ENCODE results near the gene RHBDF2. TPM values are rescaled to one million over a fixed set of nuclear protein-coding genes. Genes with fewer than 3 reads are reported as not detected.
"Not testable (repeated sequence)": the region's sequence is repeated elsewhere in the genome, so short reads cannot be mapped to it uniquely, and the experiment has no call there.

The RHBDF2 gene
- total RNA-seq, 1 donor = 1.4 TPM

- no peak overlapping the region for H3K4me3 ChIP-seq (ENCODE audit: low read depth, low read length)
- no peak for DNase-seq (ENCODE audit: low read depth)
- no peak for TF ChIP-seq CTCF (IDR thresholded peaks at IDR 0.05; ENCODE audit: insufficient read depth, low read length)
These were observed 18.1 kb upstream of the RHBDF2 start for GRCh38 chr17:76519048-76519966.

GRCh38 chr17:76517638-76518038, 16.4 kb upstream of the RHBDF2 start:
- no peak overlapping the region for H3K4me3 ChIP-seq (ENCODE audit: low read depth, low read length)
- DNase-seq (ENCODE audit: low read depth) = no peak
- no peak for TF ChIP-seq CTCF (IDR thresholded peaks at IDR 0.05; ENCODE audit: insufficient read depth, low read length)

DNA sequence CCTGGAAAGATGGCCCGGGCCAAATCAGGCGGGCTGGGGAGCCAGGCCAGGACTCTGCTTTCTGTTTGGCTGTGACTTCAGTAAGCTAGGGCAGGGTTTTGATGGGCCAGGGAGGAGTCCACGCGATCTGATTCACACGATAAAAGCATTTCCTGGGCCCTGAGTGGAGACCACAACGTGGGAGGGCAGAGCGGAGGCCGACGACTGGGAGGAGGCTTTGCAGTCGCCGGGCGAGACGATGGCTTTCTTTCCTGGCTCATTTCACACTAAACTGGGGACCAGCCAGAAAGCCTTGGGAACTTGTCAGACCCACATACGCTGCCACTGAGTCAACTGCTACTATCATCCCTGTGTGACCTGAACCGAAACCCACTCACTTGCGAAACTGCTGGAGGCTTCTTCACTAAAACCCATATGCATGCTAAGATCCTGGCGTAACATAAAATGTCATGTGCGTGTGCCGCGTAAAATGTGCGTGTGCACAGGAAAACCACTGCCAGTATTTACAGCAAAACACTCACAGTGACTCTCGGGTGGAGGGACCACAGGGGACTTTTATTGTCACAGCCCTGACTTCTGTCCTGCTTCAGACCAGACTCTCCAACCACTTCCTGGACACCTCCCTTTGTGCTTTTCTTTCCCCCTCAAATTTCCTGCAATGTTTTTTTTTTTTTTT, 14.2 kb upstream of the RHBDF2 start:
- H3K4me3 ChIP-seq (ENCODE audit: low read depth, low read length) = peak overlapping the region; percentile 43
- DNase-seq (ENCODE audit: low read depth) = peak; percentile 99
- no peak for TF ChIP-seq CTCF (IDR thresholded peaks at IDR 0.05; ENCODE audit: insufficient read depth, low read length)

- not testable (repeated sequence) for H3K4me3 ChIP-seq (ENCODE audit: low read depth, low read length); DNase-seq (ENCODE audit: low read depth)
These were observed 13.1 kb upstream of the RHBDF2 start for GRCh38 chr17:76514355-76514754.

DNA sequence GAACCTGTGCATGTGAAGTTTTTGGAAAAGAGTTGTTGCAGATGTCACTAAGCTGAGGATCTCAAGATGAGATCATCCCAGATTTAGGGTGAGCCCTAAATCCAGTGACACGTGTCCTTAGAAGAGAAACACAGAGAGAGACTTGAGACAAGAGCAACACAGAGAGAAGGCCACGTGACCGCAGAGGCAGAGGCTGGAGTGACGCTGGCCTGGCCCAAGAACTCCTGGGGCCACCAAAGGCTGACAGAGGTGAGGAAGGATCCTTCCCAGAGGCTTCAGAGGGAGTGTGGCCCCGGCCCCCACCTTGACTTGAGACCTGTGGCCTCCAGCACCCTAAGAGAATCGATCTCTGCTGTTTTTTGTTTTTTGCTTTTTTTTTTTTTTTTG, 12.1 kb upstream of the RHBDF2 start:
- no peak for DNase-seq (ENCODE audit: low read depth)
- H3K4me3 ChIP-seq (ENCODE audit: low read depth, low read length) = no peak overlapping the region
- no peak for TF ChIP-seq CTCF (IDR thresholded peaks at IDR 0.05; ENCODE audit: insufficient read depth, low read length)

GRCh38 chr17:76512366-76513305, 11.4 kb upstream of the RHBDF2 start:
- H3K4me3 ChIP-seq (ENCODE audit: low read depth, low read length) = no peak overlapping the region
- TF ChIP-seq CTCF (IDR thresholded peaks at IDR 0.05; ENCODE audit: insufficient read depth, low read length) = no peak
- DNase-seq (ENCODE audit: low read depth) = no peak

All from fibroblast of the aortic adventitia (primary cell).